ENCODE measurements around the gene THOC2. TPM values are rescaled to one million over a fixed set of nuclear protein-coding genes. Genes with fewer than 3 reads are reported as not detected.

Gene THOC2
- total RNA-seq, 4 donors from 2014 or later: 68.2 to 127 (median 87.9) TPM

DNA sequence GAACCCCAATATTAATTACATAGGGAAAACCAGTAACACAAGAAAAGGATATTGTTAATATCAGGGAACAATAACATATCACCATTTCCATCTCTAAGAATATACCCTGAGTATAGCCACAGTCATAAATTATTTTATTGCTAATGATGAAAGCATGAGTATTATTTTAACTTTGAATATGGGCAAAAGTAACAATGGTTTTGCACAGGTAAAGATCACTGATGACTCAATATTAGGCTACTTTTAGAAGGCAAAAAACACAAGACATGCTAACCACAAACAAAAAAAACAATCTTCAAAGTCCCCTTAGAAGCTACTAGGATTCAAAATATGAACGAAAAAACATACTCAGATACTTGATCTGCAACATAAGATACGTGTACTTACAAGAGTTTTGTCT is 36.5 kb downstream of the THOC2 start:
- TF ChIP-seq, protein P1, sequence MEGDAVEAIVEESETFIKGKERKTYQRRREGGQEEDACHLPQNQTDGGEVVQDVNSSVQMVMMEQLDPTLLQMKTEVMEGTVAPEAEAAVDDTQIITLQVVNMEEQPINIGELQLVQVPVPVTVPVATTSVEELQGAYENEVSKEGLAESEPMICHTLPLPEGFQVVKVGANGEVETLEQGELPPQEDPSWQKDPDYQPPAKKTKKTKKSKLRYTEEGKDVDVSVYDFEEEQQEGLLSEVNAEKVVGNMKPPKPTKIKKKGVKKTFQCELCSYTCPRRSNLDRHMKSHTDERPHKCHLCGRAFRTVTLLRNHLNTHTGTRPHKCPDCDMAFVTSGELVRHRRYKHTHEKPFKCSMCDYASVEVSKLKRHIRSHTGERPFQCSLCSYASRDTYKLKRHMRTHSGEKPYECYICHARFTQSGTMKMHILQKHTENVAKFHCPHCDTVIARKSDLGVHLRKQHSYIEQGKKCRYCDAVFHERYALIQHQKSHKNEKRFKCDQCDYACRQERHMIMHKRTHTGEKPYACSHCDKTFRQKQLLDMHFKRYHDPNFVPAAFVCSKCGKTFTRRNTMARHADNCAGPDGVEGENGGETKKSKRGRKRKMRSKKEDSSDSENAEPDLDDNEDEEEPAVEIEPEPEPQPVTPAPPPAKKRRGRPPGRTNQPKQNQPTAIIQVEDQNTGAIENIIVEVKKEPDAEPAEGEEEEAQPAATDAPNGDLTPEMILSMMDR (IDR thresholded peaks at IDR 0.05; ENCODE audit: low read depth): no peak

DNA sequence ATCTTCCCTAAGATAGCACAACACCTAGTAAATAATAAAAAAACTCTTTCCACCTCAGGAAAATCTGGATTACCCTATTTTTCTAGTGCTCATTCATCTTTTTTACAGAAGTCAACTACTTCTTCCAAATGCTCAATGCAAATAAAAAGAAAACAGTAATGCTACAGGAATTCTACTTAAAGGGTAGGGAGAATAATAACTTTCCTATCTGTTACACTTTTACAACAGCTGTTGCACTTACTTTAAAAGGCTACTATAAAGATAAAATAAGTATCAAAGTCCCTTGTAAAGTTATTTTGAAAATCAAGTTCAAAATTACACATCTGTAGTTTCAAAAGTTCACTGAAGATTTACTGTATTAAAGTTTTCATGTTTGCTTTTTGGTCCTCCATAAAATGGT is 37.6 kb downstream of the THOC2 start:
- TF ChIP-seq, protein P1 (IDR thresholded peaks at IDR 0.05; ENCODE audit: low read depth): no peak

DNA sequence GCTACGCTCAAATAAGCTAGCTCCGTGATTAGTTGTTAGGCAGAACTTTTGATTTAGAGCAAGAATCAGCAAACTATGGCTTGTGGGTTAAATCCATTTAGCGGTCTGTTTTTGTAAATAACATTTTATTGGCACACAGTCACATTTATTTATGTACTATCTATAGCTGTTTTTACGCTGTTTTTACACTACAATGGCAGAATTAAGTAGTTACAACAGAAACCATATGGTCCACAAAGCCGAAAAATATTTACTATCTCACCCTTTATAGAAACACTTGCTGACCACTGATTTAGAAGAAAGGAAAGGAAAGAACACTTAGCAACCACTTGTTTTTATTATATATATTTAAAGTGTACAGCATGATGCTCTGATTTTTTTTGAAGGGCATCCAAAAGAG is 41.1 kb downstream of the THOC2 start:
- TF ChIP-seq, protein P1 (IDR thresholded peaks at IDR 0.05; ENCODE audit: low read depth): no peak

DNA sequence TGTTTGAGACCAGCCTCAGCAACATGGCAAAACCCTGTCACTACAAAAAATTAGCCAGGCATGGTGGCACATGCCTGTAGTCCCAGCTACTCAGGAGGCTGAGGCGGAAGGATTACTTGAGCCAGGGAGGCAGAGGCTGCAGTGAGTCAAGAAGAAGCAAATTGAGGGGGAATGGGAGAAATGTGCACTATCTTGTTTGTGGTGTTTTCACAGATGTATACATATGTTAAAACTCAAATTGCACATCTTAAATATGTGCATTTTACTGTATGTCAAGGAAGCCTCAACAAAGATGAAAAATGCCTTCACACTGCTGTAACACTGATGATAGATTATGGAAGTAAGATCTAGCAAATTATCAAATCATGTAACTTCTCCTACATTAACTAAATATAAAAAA is 44.3 kb downstream of the THOC2 start:
- TF ChIP-seq, protein P1 (IDR thresholded peaks at IDR 0.05; ENCODE audit: low read depth): no peak

DNA sequence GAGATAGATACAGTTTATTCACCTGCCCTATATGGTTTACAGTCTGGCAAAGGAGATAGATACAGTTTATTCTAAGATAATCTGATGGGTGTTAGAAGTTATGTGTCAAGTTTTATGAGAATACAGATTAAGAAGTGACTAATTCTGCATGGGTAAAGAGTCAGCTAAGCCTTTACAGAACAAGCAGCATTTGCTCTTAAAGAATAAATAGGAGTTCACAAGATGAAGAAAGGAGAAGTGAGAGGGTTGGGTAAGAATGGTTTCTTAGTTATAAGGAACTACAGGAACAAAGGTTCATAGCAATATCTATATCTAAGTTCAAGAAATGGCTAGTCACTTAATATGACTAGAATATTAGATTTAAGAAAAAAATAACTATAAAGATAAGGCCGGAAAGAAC is 47.6 kb downstream of the THOC2 start:
- TF ChIP-seq, protein P1 (IDR thresholded peaks at IDR 0.05; ENCODE audit: low read depth): no peak

DNA sequence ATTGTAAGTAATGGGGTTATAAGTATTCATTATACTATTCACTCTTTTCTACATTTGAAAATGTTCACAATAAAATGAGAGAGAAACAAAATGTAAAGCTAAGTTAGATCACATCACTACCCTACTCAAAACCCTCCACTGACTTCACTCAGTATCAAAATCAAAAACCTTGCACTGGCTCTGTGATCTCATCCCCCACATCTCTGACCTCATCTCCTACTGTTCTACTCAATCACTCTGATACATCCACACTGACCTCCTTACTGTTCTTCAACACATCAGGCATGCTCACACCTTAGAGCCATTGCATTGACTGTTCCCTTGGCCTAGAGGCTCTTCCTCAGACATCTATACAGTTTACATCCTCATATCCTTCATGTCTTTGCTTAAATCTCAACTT is 50.7 kb downstream of the THOC2 start:
- TF ChIP-seq, protein P1 (IDR thresholded peaks at IDR 0.05; ENCODE audit: low read depth): no peak

DNA sequence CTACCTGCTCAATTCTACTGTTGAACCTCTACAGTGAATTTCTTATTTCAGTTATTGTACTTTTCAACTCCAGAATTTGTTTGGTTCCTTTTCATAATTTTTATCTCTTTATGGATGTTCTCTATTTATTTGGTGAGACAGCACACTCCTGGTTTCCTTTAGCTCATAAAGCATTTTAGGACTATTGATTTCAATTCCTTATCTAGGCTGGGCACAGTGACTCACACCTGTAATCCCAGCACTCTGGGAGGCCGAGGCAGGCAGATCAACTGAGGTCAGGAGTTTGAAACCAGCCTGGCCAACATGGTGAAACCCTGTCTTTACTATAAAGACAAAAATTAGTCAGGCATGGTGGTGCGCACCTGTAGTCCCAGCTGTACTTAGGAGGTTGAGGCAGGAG is 57.7 kb downstream of the THOC2 start:
- TF ChIP-seq, protein P1 (IDR thresholded peaks at IDR 0.05; ENCODE audit: low read depth): no peak
